Tongue (tissue), 2 donors: ENCODE measurements around the gene ANGPTL4. TPM values are rescaled to one million over a fixed set of nuclear protein-coding genes. Genes with fewer than 3 reads are reported as not detected.
"Not testable (repeated sequence)": the region's sequence is repeated elsewhere in the genome, so short reads cannot be mapped to it uniquely, and the experiment has no call there.

Source experiments
- DNase-seq: peaks from one replicate; pipeline ENCODE4 v3.0.0-alpha.2; 2015
- total RNA-seq: library from RNA; depleted of rRNA; stranded (reverse); fragments of >200 nt; gene quantifications from one replicate; pipeline ENCODE4 v1.2.3, GENCODE V29; 2014

ANGPTL4 gene
- total RNA-seq, 1 donor from 2014 or later = not detected

GRCh38 chr19:8389891-8390616 lies 26.1 kb downstream of the ANGPTL4 start, which contains the start of gene RAB11B:
Gene RAB11B, plus strand, starts transcription at chr19:8390360. Its CDS starts 57 bp downstream, at chr19:8390417.
- peak; percentile 100 for DNase-seq

GRCh38 chr19:8390617-8390981 lies 26.6 kb downstream of the ANGPTL4 start:
- peak; percentile 96 for DNase-seq

GRCh38 chr19:8391198-8392016 lies 27.5 kb downstream of the ANGPTL4 start:
- DNase-seq = no peak

- DNase-seq = peak; percentile 56
Observed at GRCh38 chr19:8392017-8392591, 28.1 kb downstream of the ANGPTL4 start.

GRCh38 chr19:8393192-8393870 lies 29.4 kb downstream of the ANGPTL4 start:
- DNase-seq = no peak

- no peak for DNase-seq
Observed at GRCh38 chr19:8393871-8394250, 29.9 kb downstream of the ANGPTL4 start.

- no peak for DNase-seq
Observed at GRCh38 chr19:8395621-8396082, 31.7 kb downstream of the ANGPTL4 start.

- no peak for DNase-seq
Observed at GRCh38 chr19:8396185-8396562, 32.2 kb downstream of the ANGPTL4 start.

- peak; percentile 57 for DNase-seq
Observed at GRCh38 chr19:8396563-8397203, 32.7 kb downstream of the ANGPTL4 start.

- DNase-seq = no peak
Observed at GRCh38 chr19:8397271-8397670, 33.3 kb downstream of the ANGPTL4 start.

GRCh38 chr19:8397746-8398310 lies 33.9 kb downstream of the ANGPTL4 start:
- no peak for DNase-seq

- DNase-seq = no peak
Observed at GRCh38 chr19:8398311-8398771, 34.4 kb downstream of the ANGPTL4 start.

GRCh38 chr19:8399681-8400188 lies 35.8 kb downstream of the ANGPTL4 start:
- DNase-seq = no peak

- no peak for DNase-seq
Observed at GRCh38 chr19:8401981-8402411, 38.0 kb downstream of the ANGPTL4 start.

- no peak for DNase-seq
Observed at GRCh38 chr19:8403098-8403819, 39.3 kb downstream of the ANGPTL4 start.

- DNase-seq = no peak
Observed at GRCh38 chr19:8403820-8404109, 39.8 kb downstream of the ANGPTL4 start.

- no peak for DNase-seq
Observed at GRCh38 chr19:8404391-8405151, 40.6 kb downstream of the ANGPTL4 start.

- not testable (repeated sequence) for DNase-seq
Observed at GRCh38 chr19:8410718-8411117, 46.8 kb downstream of the ANGPTL4 start.

- DNase-seq = peak; percentile 98
Observed at GRCh38 chr19:8412783-8413628, 49.1 kb downstream of the ANGPTL4 start, which contains the start of gene MARCHF2. Gene MARCHF2, plus strand, starts transcription at chr19:8413305. Its CDS starts 8,536 bp downstream, at chr19:8421841.
